ENCODE results near the gene PKNOX1. TPM values are rescaled to one million over a fixed set of nuclear protein-coding genes. Genes with fewer than 3 reads are reported as not detected.

The PKNOX1 gene
- total and polyA plus RNA-seq, 2 donors (not counting 1 experiment from before 2014, with no cell fraction given): 12.2 to 43.8 TPM

DNA sequence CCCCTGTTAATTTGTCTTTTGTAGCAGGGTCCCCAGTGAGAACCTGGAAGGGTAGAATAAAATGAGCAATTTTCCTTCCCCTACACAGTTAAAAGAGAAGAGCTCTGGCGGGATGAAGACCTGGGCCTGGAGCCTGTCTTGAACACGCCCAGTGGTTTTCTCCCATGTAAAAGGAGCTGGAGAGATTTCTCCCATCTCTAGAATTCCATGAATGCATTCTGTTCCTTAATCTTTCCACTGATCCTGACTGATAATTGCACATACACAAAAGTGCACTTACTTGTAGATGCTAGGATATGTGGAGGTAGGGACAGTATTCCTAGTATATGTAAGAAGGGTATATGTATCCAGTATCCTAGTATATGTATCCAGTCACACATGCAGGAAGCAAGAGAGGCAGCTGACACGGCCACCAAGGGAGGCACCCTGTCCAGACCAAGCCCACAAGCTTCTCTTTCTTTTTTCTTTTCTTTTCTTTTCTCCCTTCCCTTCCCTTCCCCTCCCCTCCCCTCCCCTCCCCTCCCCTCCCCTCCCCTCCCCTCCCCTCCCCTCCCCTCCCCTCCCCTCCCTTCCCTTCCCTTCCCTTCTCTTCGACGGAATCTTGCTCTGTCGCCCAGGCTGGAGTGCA lies 11.9 kb upstream of the PKNOX1 start:
- TF ChIP-seq, protein P1, sequence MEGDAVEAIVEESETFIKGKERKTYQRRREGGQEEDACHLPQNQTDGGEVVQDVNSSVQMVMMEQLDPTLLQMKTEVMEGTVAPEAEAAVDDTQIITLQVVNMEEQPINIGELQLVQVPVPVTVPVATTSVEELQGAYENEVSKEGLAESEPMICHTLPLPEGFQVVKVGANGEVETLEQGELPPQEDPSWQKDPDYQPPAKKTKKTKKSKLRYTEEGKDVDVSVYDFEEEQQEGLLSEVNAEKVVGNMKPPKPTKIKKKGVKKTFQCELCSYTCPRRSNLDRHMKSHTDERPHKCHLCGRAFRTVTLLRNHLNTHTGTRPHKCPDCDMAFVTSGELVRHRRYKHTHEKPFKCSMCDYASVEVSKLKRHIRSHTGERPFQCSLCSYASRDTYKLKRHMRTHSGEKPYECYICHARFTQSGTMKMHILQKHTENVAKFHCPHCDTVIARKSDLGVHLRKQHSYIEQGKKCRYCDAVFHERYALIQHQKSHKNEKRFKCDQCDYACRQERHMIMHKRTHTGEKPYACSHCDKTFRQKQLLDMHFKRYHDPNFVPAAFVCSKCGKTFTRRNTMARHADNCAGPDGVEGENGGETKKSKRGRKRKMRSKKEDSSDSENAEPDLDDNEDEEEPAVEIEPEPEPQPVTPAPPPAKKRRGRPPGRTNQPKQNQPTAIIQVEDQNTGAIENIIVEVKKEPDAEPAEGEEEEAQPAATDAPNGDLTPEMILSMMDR (conservative IDR thresholded peaks at IDR 0.05 in 1 of 2, IDR thresholded peaks at IDR 0.05 in 1 of 2; ENCODE audit: low read depth in 1 of 2, low read length in 2 of 2): no peak
- TF ChIP-seq EZH2 (IDR thresholded peaks at IDR 0.05; ENCODE audit: low read length, missing control alignments): no peak
- Histone ChIP-seq H2AFZ (ENCODE audit: low read length) (no peak overlapping the region), H3K4me3 (replicated peaks in 1 of 4; ENCODE audit: control extremely low read depth in 1 of 4, insufficient read depth in 1 of 4, low read depth in 3 of 4, low read length in 4 of 4) (no peak overlapping the region), H4K20me1 (ENCODE audit: control insufficient read depth, extremely low read depth, insufficient read depth, low read length) (no peaks in the 10 kb centered on the region), H3K9ac (ENCODE audit: insufficient read depth, low read length) (no peak overlapping the region), H3K4me2 (ENCODE audit: extremely low read depth, insufficient read depth, low read length) (no peak overlapping the region), H3K9me3 (ENCODE audit: control insufficient read depth, insufficient read depth, low read depth, low read length) (no peaks in the 10 kb centered on the region), H3K4me1 (ENCODE audit: control insufficient read depth, extremely low read depth, insufficient read depth, low read length) (no peaks in the 10 kb centered on the region), H3K36me3 (ENCODE audit: control insufficient read depth, insufficient read depth, low read length) (no peaks in the 10 kb centered on the region), H3K79me2 (ENCODE audit: control insufficient read depth, insufficient read depth, low read length) (no peaks in the 10 kb centered on the region), H3K27me3 (ENCODE audit: control insufficient read depth, insufficient read depth, low read length) (no peaks in the 10 kb centered on the region), H3K27ac (ENCODE audit: insufficient read depth, low read length) (no peak overlapping the region)
- no peak for DNase-seq (ENCODE audit: low read depth in 2 of 2)

DNA sequence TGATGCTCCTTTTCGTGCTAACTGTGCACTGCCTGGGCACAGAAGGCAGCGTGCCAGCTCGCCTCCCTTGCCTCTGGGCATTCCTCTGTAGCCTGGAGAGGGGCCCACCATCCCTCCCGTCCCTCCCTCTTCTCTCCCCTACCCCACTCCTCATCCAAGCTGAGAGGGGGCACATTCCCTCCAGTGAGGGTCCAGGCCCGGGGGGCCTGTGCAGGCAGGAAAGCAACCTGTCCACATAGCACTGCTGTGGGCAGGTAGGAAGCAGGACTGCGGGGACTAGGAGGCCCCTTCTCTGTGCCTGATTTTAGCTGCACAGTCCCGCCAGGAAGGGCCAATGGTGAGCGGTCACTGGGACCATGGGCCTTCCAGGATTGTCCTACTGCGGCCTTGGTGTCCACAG lies 10.3 kb upstream of the PKNOX1 start:
- no peak overlapping the region for H3K9ac ChIP-seq (ENCODE audit: insufficient read depth, low read length)
- H2AFZ ChIP-seq (ENCODE audit: low read length): no peak overlapping the region
- no peaks in the 10 kb centered on the region for H3K9me3 ChIP-seq (ENCODE audit: control insufficient read depth, insufficient read depth, low read depth, low read length)
- no peak for DNase-seq (ENCODE audit: low read depth in 2 of 2)
- H3K36me3 ChIP-seq (ENCODE audit: control insufficient read depth, insufficient read depth, low read length): no peaks in the 10 kb centered on the region
- H3K4me2 ChIP-seq (ENCODE audit: extremely low read depth, insufficient read depth, low read length): no peak overlapping the region
- H3K27me3 ChIP-seq (ENCODE audit: control insufficient read depth, insufficient read depth, low read length): no peaks in the 10 kb centered on the region
- no peak overlapping the region for H3K4me3 ChIP-seq (replicated peaks in 1 of 4; ENCODE audit: control extremely low read depth in 1 of 4, insufficient read depth in 1 of 4, low read depth in 3 of 4, low read length in 4 of 4)
- H3K27ac ChIP-seq (ENCODE audit: insufficient read depth, low read length): no peak overlapping the region
- H4K20me1 ChIP-seq (ENCODE audit: control insufficient read depth, extremely low read depth, insufficient read depth, low read length): no peaks in the 10 kb centered on the region
- H3K4me1 ChIP-seq (ENCODE audit: control insufficient read depth, extremely low read depth, insufficient read depth, low read length): no peaks in the 10 kb centered on the region
- TF ChIP-seq, protein P1 (conservative IDR thresholded peaks at IDR 0.05 in 1 of 2, IDR thresholded peaks at IDR 0.05 in 1 of 2; ENCODE audit: low read depth in 1 of 2, low read length in 2 of 2): no peak
- no peak for TF ChIP-seq EZH2 (IDR thresholded peaks at IDR 0.05; ENCODE audit: low read length, missing control alignments)
- H3K79me2 ChIP-seq (ENCODE audit: control insufficient read depth, insufficient read depth, low read length): no peaks in the 10 kb centered on the region

DNA sequence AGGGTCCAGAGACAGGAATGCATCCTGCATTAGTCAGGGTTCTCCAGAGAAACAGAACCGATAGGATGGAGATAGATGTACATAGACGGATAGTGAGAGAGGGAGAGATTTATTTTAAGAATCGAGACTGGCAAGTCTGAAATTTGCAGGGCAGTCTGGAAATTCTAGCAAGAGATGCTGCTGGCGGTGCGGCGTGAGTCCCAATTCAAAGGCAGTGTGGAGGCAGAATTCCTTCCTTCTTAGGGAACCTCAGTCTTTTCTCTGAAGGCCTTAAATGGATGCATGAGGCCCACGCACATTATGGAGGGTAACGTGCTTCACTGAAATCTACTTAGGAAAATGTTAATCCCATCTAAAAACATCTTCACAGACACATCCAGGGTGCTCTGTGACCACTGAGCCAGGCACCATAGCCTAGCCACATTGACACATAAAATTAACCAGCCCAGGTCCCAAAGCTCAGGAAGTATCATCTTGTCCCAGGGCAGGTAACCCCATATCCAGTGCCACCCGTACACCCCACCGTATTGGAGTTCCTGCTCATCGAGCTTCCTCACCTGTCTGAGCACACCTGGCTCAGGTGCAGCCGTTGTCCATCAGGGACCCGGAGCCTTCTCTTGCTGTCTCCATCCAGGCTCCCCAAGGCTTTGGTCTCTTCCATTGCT lies 9.7 kb upstream of the PKNOX1 start:
- H3K4me1 ChIP-seq (ENCODE audit: control insufficient read depth, extremely low read depth, insufficient read depth, low read length): no peaks in the 10 kb centered on the region
- no peak overlapping the region for H2AFZ ChIP-seq (ENCODE audit: low read length)
- H3K27me3 ChIP-seq (ENCODE audit: control insufficient read depth, insufficient read depth, low read length): no peaks in the 10 kb centered on the region
- H3K36me3 ChIP-seq (ENCODE audit: control insufficient read depth, insufficient read depth, low read length): no peaks in the 10 kb centered on the region
- H3K27ac ChIP-seq (ENCODE audit: insufficient read depth, low read length): no peak overlapping the region
- no peak for DNase-seq (ENCODE audit: low read depth in 2 of 2)
- no peak overlapping the region for H3K4me2 ChIP-seq (ENCODE audit: extremely low read depth, insufficient read depth, low read length)
- no peak overlapping the region for H3K9ac ChIP-seq (ENCODE audit: insufficient read depth, low read length)
- TF ChIP-seq, protein P1 (conservative IDR thresholded peaks at IDR 0.05 in 1 of 2, IDR thresholded peaks at IDR 0.05 in 1 of 2; ENCODE audit: low read depth in 1 of 2, low read length in 2 of 2): no peak
- no peak for TF ChIP-seq EZH2 (IDR thresholded peaks at IDR 0.05; ENCODE audit: low read length, missing control alignments)
- H4K20me1 ChIP-seq (ENCODE audit: control insufficient read depth, extremely low read depth, insufficient read depth, low read length): no peaks in the 10 kb centered on the region
- H3K79me2 ChIP-seq (ENCODE audit: control insufficient read depth, insufficient read depth, low read length): no peaks in the 10 kb centered on the region
- no peak overlapping the region for H3K4me3 ChIP-seq (replicated peaks in 1 of 4; ENCODE audit: control extremely low read depth in 1 of 4, insufficient read depth in 1 of 4, low read depth in 3 of 4, low read length in 4 of 4)
- H3K9me3 ChIP-seq (ENCODE audit: control insufficient read depth, insufficient read depth, low read depth, low read length): no peaks in the 10 kb centered on the region
